ENCODE data around the gene ISOC2. TPM values are rescaled to one million over a fixed set of nuclear protein-coding genes. Genes with fewer than 3 reads are reported as not detected.
"Not testable (repeated sequence)": the region's sequence is repeated elsewhere in the genome, so short reads cannot be mapped to it uniquely, and the experiment has no call there.

Gene ISOC2
- total RNA-seq, 1 donor from 2014 or later, result 96.7 TPM

- intact Hi-C loops (cut with DNase I), result no loop called here
- DNase-seq (ENCODE audit: low spot score in 2 of 2), result no peak
- Histone ChIP-seq H3K4me3 (no peak overlapping the region), H3K9me3 (no peaks in the 10 kb centered on the region), H3K27ac (no peak overlapping the region), H3K36me3 (no peaks in the 10 kb centered on the region), H3K27me3 (no peaks in the 10 kb centered on the region), H3K4me1 (no peaks in the 10 kb centered on the region)
- TF ChIP-seq CTCF (IDR thresholded peaks at IDR 0.05), result no peak
Measured at GRCh38 chr19:55424518-55424917, 36.9 kb downstream of the ISOC2 start.

DNA sequence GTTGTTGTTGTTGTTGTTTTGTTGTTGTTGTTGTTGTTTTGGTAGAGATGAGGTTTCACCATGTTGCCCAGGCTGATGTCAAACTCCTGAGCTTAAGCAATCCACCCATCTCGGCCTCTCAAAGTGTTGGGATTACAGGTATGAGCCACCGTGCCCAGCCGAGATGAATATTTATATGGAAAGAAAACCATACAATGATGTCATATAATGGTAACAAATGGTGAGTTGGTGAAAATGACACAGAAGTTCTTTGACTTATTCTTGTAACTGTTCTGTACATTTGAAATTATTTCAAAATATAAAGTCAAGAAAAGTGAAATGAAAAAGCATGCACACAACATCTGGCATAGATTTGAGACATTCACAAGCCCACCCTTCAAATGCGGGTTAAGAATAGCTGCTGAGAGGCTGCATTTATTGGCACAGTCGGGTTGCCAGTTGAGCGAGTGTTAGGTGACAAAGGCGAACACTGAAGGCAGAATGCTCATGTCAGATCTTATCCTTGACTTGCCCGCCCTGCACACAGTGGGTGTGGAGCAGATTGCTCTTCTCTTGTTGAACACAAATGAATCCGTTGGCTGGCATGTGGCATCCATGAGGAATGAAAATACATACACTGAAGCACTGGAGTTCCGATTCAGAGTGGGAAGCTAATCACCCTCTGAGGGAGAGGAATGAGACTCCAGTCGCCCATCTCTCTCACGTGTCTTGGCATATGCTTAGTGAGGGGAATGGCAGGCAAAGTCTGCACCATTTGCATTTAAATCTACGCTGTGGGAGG is 38.0 kb downstream of the ISOC2 start:
- no peaks in the 10 kb centered on the region for H3K4me1 ChIP-seq
- H3K27ac ChIP-seq, result no peak overlapping the region
- intact Hi-C loops (cut with DNase I), result no loop called here
- no peak for DNase-seq (ENCODE audit: low spot score in 2 of 2)
- TF ChIP-seq CTCF (IDR thresholded peaks at IDR 0.05), result no peak
- H3K36me3 ChIP-seq, result no peaks in the 10 kb centered on the region
- H3K4me3 ChIP-seq, result no peak overlapping the region
- H3K27me3 ChIP-seq, result no peaks in the 10 kb centered on the region
- no peaks in the 10 kb centered on the region for H3K9me3 ChIP-seq

GRCh38 chr19:55421281-55421680 is 40.2 kb downstream of the ISOC2 start:
- H3K36me3 ChIP-seq; intact Hi-C loops (cut with DNase I); H3K4me1 ChIP-seq; H3K4me3 ChIP-seq; DNase-seq (ENCODE audit: low spot score in 2 of 2); H3K9me3 ChIP-seq; H3K27ac ChIP-seq; H3K27me3 ChIP-seq: not testable (repeated sequence)

- no peaks in the 10 kb centered on the region for H3K27me3 ChIP-seq
- H3K4me1 ChIP-seq, result no peaks in the 10 kb centered on the region
- H3K9me3 ChIP-seq, result no peaks in the 10 kb centered on the region
- no peak for DNase-seq (ENCODE audit: low spot score in 2 of 2)
- H3K4me3 ChIP-seq, result no peak overlapping the region
- no peaks in the 10 kb centered on the region for H3K36me3 ChIP-seq
- no peak for TF ChIP-seq CTCF (IDR thresholded peaks at IDR 0.05)
- intact Hi-C loops (cut with DNase I), result loop anchor here (5.0 kb wide), 1 partner anchor 277 kb away; no protein-coding TSS in a partner anchor
- H3K27ac ChIP-seq, result no peak overlapping the region
Measured at GRCh38 chr19:55419624-55420236, 41.7 kb downstream of the ISOC2 start.

DNA sequence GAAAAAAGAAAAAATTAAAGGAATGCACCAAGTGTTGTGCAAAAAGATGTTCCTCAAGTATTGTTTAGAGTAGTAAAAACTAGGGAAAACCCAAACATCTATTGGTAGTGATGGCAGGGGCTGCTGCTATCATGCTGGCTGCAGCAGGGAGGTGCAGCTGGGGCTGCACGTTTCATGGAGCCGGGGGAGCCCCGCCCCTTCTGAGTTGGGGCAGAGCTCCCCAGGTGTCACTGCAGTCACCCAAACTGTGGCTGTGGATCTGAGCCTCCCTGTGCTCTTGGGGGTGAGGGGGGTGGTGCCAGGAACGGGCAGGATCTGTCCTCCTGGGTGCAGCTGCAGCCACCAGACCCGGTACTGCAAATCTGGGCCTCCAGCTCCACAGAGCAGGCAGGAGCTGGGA is 42.3 kb downstream of the ISOC2 start:
- no peaks in the 10 kb centered on the region for H3K4me1 ChIP-seq
- no peak overlapping the region for H3K27ac ChIP-seq
- no peaks in the 10 kb centered on the region for H3K9me3 ChIP-seq
- intact Hi-C loops (cut with DNase I), result loop anchor here (5.0 kb wide), 1 partner anchor 277 kb away; no protein-coding TSS in a partner anchor
- DNase-seq (ENCODE audit: low spot score in 2 of 2), result no peak
- no peak for TF ChIP-seq CTCF (IDR thresholded peaks at IDR 0.05)
- H3K4me3 ChIP-seq, result no peak overlapping the region
- H3K27me3 ChIP-seq, result no peaks in the 10 kb centered on the region
- H3K36me3 ChIP-seq, result no peaks in the 10 kb centered on the region

- Histone ChIP-seq H3K9me3 (no peaks in the 10 kb centered on the region), H3K4me1 (no peaks in the 10 kb centered on the region), H3K27ac (no peak overlapping the region), H3K36me3 (no peaks in the 10 kb centered on the region), H3K27me3 (no peaks in the 10 kb centered on the region), H3K4me3 (no peak overlapping the region)
- DNase-seq (ENCODE audit: low spot score in 2 of 2), result no peak
- intact Hi-C loops (cut with DNase I), result loop anchor here (5.0 kb wide), 1 partner anchor 276 kb away; no protein-coding TSS in a partner anchor
- peak; percentile 38 to 56 (median 42) for TF ChIP-seq CTCF (IDR thresholded peaks at IDR 0.05)
Measured at GRCh38 chr19:55418185-55418584, 43.3 kb downstream of the ISOC2 start.

All from ascending aorta (tissue), 2 donors.